NCI-H774 (cell line): ENCODE measurements around the gene FAM3B.

ENCODE experiments used
- DNase-seq: peaks from one replicate; lab custom pipeline; 2025; lab: John Stamatoyannopoulos, UW

The FAM3B gene

DNA sequence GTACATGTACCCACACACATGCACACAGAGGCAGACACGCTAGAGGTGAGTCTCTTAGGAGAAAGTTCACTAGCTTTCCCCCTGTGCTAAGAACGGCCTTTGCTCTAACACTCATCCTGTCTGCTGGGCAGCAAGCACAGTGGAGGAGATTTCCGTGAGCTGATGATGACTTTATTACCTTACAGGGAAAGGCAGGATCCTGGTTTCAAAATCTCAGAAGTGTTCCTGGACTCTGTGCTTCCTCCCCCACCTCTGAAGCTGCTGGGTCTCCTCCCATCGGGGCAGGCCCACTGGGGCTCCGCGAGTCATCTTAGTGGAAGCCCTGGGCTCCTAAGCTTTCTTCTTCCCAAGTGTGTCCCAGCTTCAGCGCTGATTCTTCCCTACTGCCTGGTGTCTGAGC is 2.7 kb downstream of the FAM3B start:
- no peak for DNase-seq

DNA sequence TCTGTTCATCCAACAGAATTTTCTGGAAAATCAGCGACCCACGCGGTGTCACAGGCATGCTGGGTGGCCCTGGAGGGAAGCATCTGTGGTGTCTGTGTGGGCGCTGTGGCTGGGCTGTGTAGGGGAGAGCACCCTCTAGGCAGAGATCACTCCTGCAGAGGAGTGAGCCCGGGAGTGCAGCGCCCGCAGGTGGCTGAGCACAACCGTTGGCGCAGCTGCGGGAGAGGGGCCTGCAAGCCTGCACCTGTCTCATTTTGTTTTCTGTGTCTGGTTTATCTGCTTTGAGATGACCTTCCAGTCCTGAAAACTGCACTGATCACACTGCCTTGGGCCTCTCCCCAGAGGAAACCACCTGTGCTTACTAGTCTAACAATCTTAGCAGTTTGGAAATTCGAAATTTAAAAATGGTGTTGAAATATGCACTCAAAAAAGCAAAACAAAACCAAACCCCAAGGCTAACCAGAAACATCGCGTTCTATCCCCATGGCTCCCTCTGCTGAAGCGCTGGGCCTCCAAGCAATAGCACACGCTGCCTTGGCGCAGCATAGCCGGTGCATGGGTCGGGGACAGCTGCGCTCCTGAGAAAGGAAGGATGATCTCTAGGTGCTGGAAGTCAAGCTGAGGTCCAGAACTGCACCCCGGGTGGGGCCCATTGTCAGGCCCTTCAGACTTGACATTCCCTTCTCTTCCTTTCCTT is 4.8 kb downstream of the FAM3B start:
- DNase-seq: peak; percentile 13

DNA sequence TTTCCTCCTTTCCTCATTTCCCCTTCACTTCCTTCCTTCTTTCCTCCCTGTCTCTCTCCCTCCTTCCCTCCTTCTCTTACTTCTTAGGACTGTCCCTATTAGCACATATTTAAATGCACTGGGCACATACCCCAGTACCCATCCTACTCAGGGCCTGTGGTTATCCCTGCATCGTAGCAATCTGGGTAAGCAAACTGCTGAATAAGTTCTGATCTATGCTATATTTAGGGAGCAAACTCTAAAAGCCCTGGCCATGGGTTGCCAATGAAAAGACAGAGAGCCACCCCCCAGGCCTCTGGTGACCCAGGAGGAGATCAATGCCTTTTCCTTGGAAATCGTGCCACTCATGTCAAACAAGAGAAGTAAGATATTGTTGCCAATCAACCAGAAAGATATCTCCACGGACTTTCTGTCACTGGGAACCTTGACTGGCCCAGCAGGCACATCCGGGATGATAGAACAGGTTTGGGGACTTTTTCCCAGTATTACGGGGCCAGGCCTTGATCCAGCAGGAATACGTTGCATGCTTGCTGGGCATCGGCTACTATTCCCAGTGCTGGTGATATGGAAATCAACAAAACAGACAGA is 5.4 kb downstream of the FAM3B start:
- no peak for DNase-seq

DNA sequence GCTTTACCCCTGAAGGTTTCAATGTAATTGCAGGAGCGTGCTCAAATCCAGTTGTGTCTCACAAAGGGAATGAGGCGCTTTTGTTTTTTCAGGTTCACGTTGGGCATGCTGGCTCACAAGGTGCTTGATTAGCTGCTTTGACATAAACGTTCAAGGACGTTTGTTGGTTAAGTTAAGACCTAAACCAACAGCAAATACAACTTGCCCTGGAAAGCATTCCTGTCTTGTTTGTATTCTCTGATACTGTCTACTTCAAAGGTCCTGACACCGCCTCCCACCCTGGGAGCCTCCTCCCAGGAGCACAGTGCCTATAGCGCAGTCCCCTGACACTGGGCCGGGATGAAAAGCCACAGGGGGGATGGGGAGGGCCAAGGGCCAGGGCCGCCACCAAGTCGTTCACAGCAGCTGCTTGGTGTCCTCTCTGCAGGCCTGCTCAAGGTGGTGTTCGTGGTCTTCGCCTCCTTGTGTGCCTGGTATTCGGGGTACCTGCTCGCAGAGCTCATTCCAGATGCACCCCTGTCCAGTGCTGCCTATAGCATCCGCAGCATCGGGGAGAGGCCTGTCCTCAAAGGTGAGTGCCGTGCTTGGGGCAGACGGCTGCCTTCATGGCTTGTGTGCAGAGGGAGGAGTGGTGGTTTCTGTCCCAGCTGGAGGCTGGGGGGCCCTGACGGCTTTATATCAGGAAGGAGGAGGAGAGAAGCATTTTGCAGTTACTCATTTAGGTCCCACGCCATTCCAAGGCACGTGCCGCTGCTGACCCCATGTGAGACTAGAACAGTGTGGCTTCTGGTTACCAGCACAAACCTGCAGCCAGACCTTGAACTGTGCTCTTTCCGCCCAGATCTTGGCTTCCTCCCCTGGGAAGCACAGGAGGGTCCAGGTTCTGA is 6.1 kb downstream of the FAM3B start:
- DNase-seq: peak; percentile 15

DNA sequence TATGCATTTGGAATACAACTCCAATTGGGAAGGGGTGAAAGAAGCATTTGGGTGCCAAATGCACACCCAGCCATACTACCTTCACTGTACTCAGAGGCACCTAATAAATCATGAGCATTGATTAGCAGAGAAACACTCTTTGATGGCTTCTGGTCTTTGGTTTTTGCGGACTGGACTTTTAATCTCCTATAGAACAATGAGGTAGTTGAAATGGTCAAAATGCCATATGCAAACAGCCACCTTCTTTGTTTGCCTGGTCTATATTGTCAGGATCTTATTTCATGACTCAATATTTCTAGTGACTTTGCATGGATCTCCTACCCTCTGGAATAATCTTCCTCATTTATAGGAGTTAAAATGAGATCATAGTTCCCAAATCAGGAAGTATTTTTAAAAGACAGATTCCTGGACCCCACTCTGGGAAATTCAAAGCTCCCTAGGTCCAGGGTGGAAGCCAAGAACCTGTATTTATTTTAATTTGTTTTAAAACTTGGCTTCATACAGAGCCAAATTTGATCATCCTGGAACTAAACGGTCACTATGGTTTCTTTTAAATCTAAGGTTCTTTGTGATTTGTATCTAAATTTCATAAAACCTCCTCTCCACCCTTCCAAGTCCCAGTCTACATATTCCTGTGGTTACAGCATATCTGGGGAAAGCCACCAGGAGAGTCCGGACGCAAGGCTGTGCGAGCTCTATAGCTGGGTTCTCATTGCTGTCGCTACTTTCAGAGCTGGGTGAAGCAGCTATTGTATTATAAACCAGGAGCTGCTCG is 8.7 kb downstream of the FAM3B start:
- DNase-seq: no peak

DNA sequence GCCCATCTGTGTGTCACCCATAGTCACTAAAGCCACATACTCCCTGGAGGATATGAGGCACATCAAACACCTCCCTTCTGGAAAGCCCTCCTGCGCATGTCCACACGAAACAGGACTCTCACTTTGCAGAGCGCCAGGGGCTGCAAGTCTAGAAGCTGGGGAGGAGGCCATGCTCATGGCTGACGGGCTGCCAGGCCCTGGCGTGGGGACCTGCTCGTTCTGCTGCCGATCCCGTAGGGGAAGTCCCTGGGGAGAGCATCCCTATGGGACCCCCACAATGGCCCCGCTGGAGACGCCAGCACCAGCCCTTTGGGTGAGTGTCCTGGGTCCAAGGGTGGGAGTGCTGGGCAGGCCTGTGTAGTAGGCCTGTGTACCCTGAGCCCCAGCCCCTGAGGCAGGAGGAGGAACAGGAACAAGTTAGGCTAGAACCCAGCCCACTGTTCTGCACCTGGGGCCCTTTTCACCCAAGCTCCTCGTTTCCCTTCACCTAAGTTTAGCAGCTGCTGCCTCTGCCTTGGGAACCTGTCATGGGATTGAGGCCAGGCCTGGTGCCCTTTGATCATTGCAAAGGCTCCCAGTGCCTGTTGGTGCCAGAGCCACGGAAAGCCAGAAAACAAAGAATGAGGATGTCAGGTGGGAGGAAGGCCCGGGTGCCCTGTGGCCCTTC is 9.9 kb downstream of the FAM3B start:
- no peak for DNase-seq

DNA sequence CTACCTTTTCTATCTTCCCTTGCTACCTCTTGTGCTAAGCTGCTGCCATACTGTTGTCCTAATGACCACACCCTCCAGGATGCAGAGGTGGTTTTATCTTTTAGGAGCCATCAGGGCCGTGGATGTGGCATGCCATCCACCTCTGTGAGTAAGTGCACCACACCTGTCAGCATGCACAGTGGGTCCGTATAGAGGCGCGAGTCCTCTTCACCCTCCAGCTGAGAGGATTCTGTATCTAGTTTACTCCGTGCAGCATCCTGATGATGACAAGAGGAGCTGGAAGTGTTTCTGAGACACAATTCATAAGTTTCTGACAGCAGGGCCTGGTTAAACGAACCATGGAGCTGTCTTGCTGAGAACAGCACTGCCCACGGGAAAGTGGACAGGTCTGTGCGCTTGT is 11.2 kb downstream of the FAM3B start:
- no peak for DNase-seq

DNA sequence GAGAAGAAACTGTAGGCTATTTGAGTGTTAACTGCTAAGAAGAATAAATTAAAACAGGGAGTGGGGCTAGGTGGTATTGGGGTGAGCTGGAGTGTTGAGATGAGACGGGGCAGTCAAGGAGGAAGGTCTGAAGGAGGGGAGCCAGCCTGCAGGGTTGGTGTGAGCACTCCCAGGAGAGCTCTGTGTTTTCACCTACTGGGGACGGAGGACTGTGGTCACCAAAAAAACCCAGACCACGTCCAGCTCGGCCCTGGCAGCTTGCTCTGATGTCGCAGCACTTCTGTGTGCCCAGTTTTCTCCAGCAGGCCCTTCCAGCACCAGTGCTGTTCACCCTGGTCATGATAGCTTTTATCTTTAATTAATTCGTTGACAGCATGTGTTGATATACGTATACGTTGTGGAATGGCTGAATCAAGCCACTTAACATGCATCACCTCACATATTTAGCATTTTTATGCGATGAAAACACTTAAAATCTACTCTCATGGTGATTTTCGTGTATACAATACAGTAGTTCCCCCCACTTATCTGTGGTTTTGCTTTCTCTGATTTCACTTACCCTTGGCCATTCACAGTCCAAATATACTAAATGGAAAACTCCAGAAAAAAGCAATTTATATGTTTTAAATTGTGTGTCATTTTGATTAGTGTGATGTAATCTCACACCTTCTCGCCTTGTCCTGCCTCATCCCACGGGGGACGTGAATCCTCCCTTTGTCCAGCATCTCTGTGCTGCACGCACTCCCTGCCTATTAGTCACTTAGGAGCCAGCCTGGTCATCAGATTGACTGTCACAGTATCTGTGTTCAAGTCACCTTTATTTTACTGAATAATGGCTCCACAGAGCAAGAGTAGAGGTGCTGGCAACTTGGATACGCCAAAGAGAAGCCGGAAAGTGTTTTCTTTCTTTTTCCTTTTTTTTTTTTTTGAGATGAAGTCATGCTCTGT is 12.3 kb downstream of the FAM3B start:
- no peak for DNase-seq

DNA sequence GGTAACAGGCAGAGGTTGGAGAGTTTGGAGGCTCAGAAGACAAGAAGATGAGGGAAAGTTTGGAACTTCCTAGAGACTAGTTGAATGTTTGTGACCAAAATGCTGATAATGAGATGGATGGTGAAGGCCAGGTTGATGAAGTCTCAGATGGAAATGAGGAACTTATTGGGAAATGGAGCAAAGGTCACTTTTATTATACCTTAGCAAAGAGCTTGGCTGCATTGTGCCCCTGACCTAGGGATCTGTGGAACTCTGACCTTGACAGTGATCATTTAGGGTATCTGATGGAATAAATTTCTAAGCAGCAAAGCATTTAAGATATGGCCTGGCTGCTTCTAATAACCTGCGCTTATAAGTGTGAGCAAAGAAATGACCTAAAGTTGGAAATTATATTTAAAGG is 17.2 kb downstream of the FAM3B start:
- DNase-seq: no peak

DNA sequence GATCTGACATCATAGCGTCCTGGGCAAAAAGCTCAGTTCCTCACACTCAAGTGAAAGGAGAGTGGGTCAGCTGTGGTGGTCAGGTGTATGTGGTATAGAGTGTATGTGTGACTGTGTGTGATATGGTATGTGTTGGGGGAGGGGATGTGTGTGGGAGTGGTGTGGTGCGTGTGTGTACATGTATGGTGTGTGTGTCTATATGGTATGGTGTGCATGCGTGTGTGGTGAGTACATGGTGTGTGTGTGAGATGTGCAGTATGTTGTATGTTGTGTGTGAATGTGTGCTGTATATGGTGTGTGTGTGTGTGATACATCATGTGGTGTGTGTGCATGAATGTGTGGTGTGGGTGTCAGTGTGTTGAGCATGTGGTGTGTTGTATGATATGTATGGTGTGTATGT is 20.9 kb downstream of the FAM3B start:
- no peak for DNase-seq

DNA sequence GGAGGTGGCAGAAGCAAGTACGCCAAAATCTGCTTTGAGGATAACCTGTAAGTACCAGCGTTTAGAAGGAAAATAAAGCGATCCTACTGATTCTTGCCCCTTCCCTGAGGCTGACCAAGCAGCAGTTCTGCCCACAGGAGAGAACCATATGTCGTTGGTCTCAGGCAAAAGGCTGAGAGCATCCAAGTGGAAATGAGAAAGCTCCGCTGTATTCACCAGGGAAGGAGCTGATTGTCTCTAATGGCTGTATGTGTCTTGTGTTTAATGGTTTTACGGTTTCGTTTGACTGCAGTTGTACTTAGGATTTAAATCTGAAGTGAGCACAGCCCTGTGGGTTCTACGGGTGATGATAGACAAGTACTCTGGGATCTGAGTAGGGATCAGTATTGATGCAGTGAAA is 21.9 kb downstream of the FAM3B start:
- no peak for DNase-seq

DNA sequence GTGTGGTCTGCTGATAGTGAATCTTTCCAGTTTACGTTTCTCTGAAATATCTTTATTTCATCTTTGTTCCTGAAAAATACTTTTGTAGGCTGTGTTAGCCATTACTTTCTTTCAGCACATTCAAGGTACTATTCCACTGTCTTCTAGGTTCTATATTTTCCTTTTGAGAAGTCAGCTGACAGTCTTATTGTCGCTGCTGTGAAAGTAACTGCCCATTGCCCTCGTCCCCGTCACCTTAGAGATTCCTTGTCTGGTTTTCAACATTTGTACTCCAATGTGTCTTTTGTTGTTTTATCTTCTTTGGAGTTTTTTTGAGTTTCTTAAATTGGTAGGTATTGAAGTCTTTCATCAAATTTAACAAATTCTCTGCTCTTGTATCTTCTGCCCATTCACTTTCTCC is 25.4 kb downstream of the FAM3B start:
- DNase-seq: no peak

DNA sequence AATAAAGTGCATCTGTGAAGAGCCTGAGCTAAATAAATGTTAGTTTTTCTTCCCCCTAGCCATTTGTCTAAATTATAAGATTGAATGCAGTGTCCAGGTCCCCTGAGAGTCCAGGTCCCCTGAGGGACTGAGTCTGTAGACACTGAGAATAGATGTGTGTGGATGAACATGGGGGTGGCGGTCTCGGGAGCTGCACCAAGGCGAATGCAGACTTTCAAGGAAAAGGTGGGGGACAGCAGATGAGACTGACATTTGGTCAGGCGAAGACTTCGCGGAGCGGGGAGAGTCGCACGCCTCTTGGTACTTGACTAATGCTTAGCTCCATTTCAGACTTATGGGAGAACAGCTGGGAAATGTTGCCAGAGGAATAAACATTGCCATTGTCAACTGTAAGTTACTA is 27.5 kb downstream of the FAM3B start:
- DNase-seq: no peak

DNA sequence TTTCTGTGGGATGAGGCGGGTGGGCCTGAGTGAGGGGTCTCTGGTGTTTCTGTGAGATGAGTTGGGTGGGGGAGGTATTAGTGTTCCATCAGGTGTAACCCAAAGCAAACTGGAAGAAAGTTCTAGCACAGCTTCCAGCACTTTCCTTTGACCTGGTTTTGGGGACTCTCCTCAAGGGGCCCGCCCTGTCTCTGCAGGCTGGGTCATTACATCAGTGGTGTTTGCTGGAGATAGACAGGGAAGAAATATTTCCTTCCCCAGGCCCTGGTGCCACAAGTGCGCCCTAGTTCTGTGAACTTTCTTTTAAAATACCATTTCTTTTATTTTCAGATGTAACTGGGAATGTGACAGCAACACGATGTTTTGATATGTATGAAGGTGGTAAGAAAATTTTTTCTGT is 28.8 kb downstream of the FAM3B start:
- DNase-seq: no peak

DNA sequence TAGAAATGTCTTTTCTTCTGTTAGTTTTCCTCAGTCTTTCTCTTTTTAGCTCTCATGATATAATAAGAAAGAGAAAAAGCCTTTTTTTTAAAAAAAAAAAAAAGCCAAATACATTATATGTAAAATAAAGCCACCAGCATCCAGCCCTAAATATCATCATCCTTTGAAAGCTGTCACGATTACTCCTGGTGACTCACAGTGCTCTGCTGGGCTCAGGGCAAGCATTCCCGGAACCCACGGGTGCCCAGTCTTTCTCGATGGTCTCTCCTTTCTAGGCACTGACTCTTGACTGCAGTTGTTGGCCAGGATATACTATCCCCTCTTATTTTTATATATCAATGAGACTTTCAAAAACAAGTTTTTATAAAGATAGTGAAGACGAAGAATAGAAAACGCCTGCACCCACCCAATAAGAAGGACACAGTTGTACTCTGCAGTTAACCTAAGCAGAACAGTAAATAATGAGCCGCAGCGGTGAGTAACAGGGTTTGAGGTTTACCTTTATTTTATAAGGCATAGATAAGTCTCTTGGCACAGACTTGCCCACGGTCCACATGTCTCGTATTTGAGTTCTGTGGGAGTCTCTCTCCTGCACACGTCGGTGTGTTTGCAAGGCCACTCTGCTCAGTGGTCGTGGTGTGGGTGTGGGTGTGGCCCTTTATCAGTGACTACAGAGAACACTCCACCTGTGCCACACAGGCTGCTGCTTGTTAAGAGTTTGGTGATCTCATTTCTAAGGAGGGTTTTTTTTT is 29.5 kb downstream of the FAM3B start:
- DNase-seq: no peak

DNA sequence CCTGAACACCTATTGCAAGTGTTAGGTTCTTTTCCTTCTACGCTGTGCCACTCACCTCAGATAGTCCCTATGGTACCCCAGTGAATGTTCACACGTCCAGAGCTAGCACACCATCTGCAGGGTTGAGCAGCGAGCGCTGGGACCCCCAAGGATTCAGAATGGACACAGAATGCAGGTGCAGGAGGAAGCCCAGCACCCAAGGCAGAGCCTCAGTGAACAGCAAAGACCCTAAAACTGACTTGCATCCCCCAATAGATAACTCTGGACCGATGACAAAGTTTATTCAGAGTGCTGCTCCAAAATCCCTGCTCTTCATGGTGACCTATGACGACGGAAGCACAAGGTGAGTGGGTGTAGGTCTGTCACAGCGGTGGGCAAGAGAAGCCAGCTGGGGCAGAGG is 30.2 kb downstream of the FAM3B start:
- no peak for DNase-seq

DNA sequence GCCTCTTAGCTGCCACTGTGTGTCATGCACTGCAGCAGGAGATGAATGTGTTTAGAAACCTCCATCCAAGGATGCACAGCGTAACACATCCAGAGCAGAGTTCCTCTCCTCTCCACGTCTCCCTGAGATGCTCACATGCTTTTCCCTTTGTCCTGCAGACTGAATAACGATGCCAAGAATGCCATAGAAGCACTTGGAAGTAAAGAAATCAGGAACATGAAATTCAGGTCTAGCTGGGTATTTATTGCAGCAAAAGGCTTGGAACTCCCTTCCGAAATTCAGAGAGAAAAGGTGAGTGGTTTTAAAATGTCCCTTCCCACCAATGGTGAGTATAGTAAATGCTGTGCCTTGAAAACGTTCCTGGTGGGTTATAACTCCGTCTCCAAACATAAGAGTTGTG is 31.8 kb downstream of the FAM3B start:
- no peak for DNase-seq

DNA sequence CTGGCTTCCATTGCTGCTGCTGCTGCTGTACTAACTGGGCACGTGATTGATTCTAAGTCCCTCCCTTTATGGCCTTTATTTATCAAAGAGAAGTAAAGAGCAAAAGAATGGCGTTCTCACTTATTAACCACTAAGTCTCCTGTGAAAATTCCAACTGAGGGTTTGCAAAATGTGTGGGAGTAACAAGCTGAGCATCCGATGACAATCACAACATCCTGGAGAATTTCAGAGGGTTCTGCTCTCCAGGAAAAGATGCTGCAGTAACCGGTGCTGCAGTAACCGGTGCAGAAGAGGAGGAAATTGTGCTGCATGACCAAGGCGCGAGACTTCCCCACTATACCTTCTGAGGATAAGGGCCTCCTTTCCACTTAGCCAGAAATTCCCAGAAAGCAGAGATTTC is 32.5 kb downstream of the FAM3B start:
- DNase-seq: no peak

DNA sequence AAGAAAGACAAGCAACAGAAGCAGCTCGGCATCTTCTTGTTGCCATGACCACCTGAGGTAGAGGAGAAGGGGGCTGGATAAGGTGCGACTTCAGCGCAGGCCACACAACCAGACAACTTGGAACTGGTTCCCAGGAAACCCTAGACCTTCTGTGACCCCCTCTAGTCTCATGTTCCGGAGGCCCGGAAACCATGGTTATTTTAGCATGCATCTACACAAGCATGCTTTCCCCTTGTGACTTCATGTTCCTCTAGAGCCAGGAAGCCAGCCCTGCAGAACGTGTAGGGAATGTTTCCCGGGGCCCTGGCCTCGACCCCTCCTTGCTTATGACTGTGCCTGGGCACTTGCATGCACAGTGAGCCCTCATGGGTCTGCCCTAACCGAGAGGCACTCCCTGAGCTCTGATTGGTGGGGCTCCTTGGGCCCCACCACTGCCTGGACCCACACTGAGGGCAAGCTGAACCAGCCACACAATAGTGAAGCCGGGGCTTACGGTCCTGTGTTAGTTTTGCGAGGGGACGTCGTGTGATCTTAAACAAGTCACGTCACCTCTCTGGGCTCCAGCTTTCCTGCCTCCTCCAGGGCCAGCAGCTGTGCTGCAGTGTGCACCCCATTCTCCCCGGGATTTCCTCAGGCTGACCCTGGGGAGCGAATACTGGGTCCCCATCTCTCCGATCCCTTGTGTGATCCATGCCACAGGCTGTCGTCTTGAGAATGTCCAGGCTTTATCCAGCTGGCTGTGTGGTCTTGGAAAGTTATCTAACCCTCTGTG is 33.2 kb downstream of the FAM3B start:
- DNase-seq: no peak
